Kidney (tissue), 14 donors: Measurements from ENCODE around the gene SBF2. TPM values are rescaled to one million over a fixed set of nuclear protein-coding genes. Genes with fewer than 3 reads are reported as not detected.
"Not testable (repeated sequence)": the region's sequence is repeated elsewhere in the genome, so short reads cannot be mapped to it uniquely, and the experiment has no call there.

ENCODE experiments used
- DNase-seq, 5 donors: peaks; one replicate each; pipeline ENCODE4 v3.0.0-alpha.2; 2013 to 2020
- FAIRE-seq: peaks from 2 replicates; lab custom pipeline; 2012; peaks lifted over from hg19 to GRCh38; lab: Jason Lieb, UNC
- H3K27ac ChIP-seq, 2 donors: one replicate each; pipeline ENCODE4 v1.7.0; 2013; ENCODE audit warnings: low read depth in 2 of 2, low read length in 2 of 2, inconsistent platforms in 1 of 2
- H3K27me3 ChIP-seq: one replicate; pipeline ENCODE4 v1.7.1; 2013; ENCODE audit warnings: low read length, inconsistent platforms; ENCODE audit not compliant: control insufficient read depth, insufficient read depth
- H3K36me3 ChIP-seq, 3 donors: one replicate each; pipeline versions ENCODE4 v1.7.0 to v1.7.1; 2013; ENCODE audit warnings: low read length in 3 of 3, control low read depth in 1 of 3, inconsistent platforms in 1 of 3; ENCODE audit not compliant: insufficient read depth in 3 of 3, control insufficient read depth in 2 of 3
- H3K4me1 ChIP-seq, 3 donors: one replicate each; pipeline versions ENCODE4 v1.7.0 to v1.7.1; 2013; ENCODE audit warnings: low read length in 3 of 3, inconsistent platforms in 1 of 3, low read depth in 1 of 3; ENCODE audit not compliant: control insufficient read depth in 2 of 3, insufficient read depth in 2 of 3
- H3K4me3 ChIP-seq, 3 donors: one replicate each; pipeline versions ENCODE4 v1.7.0 to v1.8.1; 2013; ENCODE audit warnings: low read length in 3 of 3, control low read depth in 1 of 3, inconsistent platforms in 1 of 3
- H3K9ac ChIP-seq, 3 donors: one replicate each; pipeline versions ENCODE4 v1.7.0 to v1.7.1; 2013; ENCODE audit warnings: low read length in 3 of 3, control low read depth in 1 of 3, inconsistent platforms in 1 of 3
- H3K9me3 ChIP-seq, 3 donors: one replicate each; pipeline versions ENCODE4 v1.7.0 to v1.7.1; 2013; ENCODE audit warnings: low read length in 3 of 3, control low read depth in 1 of 3, inconsistent platforms in 1 of 3; ENCODE audit not compliant: control insufficient read depth in 2 of 3, insufficient read depth in 1 of 3
- CTCF ChIP-seq: IDR thresholded peaks from 3 replicates; pipeline ENCODE4 v1.5.1; 2012; ENCODE audit warnings: mild to moderate bottlenecking, moderate library complexity, borderline replicate concordance; ENCODE audit not compliant: insufficient read depth; ENCODE audit errors: extremely low read depth
- intact Hi-C: fragments of 100-400 bp; cut with DNase I; formaldehyde crosslinking; loops from one replicate; pipeline ENCODE4 v1.11.1; 2022
- polyA plus RNA-seq: library from polyadenylated mRNA; stranded (reverse); fragments of 350-450 nt; fragmentation: Illumina TruSeq; extraction: RNeasy Lipid Tissue Mini Kit (QIAGEN cat#74804); gene quantifications from one replicate; pipeline ENCODE4 v1.2.3, GENCODE V29; 2014; ENCODE audit warnings: low read depth, low replicate concordance; ENCODE audit not compliant: insufficient read depth
- total RNA-seq: library from RNA; stranded (reverse); fragmentation: NEBNext Ultra II Directional; extraction: Animal tissue kit (Norgen Biotek cat#: 25700); gene quantifications from one replicate; pipeline ENCODE4 v1.2.1, GENCODE V29; 2021
- donor health status: control.
- donor health status: control.
- donor health status: control.
- donor health status: control.
- donor health status: control.
- donor health status: DM: yes; HTN: yes; CAD: no.
- donor health status: Normal renal cell carcinoma (clear cell type).

SBF2 gene
- total and polyA plus RNA-seq, 2 donors from 2014 or later: 13.1 to 55.4 TPM

- intact Hi-C loops: no loop called here
- H3K4me1 ChIP-seq: no peaks in the 10 kb centered on the region
- DNase-seq (no peak), FAIRE-seq (no peak)
- no peaks in the 10 kb centered on the region for H3K27me3 ChIP-seq
- no peak overlapping the region for H3K9ac ChIP-seq
- H3K27ac ChIP-seq: no peak overlapping the region
- H3K9me3 ChIP-seq: peaks cover 0 to 10% (median 0%) of the 10 kb centered on the region in 3 donors
- TF ChIP-seq CTCF: no peak
- H3K36me3 ChIP-seq: no peaks in the 10 kb centered on the region
- H3K4me3 ChIP-seq: no peak overlapping the region
These were observed 352.0 kb downstream of the SBF2 start for GRCh38 chr11:9941991-9942390.

- intact Hi-C loops: not testable (repeated sequence)
These were observed 354.9 kb downstream of the SBF2 start for GRCh38 chr11:9939150-9939549.

GRCh38 chr11:9936754-9937153 lies 357.3 kb downstream of the SBF2 start:
- FAIRE-seq (no peak), DNase-seq (no peak)
- H3K36me3 ChIP-seq: no peaks in the 10 kb centered on the region
- no peak overlapping the region for H3K9ac ChIP-seq
- no peak overlapping the region for H3K27ac ChIP-seq
- no peak for TF ChIP-seq CTCF
- H3K4me1 ChIP-seq: no peaks in the 10 kb centered on the region
- no peak overlapping the region for H3K4me3 ChIP-seq
- intact Hi-C loops: no loop called here
- no peaks in the 10 kb centered on the region for H3K9me3 ChIP-seq
- H3K27me3 ChIP-seq: no peaks in the 10 kb centered on the region

More at GRCh38 chr11:9939150-9939549, 354.9 kb downstream of the SBF2 start:
- H3K27me3 ChIP-seq, H3K9ac ChIP-seq, H3K4me1 ChIP-seq, FAIRE-seq, H3K27ac ChIP-seq, H3K9me3 ChIP-seq, H3K36me3 ChIP-seq, H3K4me3 ChIP-seq, DNase-seq: not testable (repeated sequence)

GRCh38 chr11:9932843-9933242 lies 361.2 kb downstream of the SBF2 start:
- FAIRE-seq, H3K9ac ChIP-seq: not testable (repeated sequence)

GRCh38 chr11:9930562-9931331 lies 363.3 kb downstream of the SBF2 start:
- H3K4me1 ChIP-seq, intact Hi-C loops, H3K9ac ChIP-seq, FAIRE-seq, H3K9me3 ChIP-seq, H3K4me3 ChIP-seq, H3K27ac ChIP-seq, H3K36me3 ChIP-seq, H3K27me3 ChIP-seq: not testable (repeated sequence)
- peak in 1 of 5 donors; percentile 28 for DNase-seq

More at GRCh38 chr11:9932843-9933242, 361.2 kb downstream of the SBF2 start:
- H3K36me3 ChIP-seq, H3K27ac ChIP-seq, H3K4me1 ChIP-seq, DNase-seq, H3K4me3 ChIP-seq, H3K27me3 ChIP-seq, H3K9me3 ChIP-seq, intact Hi-C loops: not testable (repeated sequence)
